Esophagus squamous epithelium (tissue), 5 donors: ENCODE measurements around the gene DHX57. TPM values are rescaled to one million over a fixed set of nuclear protein-coding genes. Genes with fewer than 3 reads are reported as not detected.
A peak's percentile ranks its signal among the peaks of the same experiment; 100 is the strongest.

ENCODE experiments used
- DNase-seq: peaks from one replicate; lab custom pipeline; 2025; lab: John Stamatoyannopoulos, UW
- H3K27ac ChIP-seq, 4 donors: fragments of 200-600 bp; sonication (generic); one replicate each; pipeline ENCODE4 v1.5.1; 2016 to 2019; ENCODE audit warnings: mild to moderate bottlenecking in 1 of 4
- H3K27me3 ChIP-seq, 4 donors: fragments of 200-600 bp; sonication (generic); 1 replicate in 3 of 4; 2 replicates in 1 of 4; pipeline versions ENCODE4 v1.5.1 to v1.6.0; 2017 to 2021; ENCODE audit warnings: antibody characterized with exemption in 1 of 4
- H3K36me3 ChIP-seq, 3 donors: fragments of 200-600 bp; sonication (generic); one replicate each; pipeline ENCODE4 v1.5.1; 2016 to 2019
- H3K4me1 ChIP-seq, 3 donors: fragments of 200-600 bp; sonication (generic); one replicate each; pipeline ENCODE4 v1.5.1; 2017 to 2019
- H3K4me3 ChIP-seq, 4 donors: fragments of 200-600 bp; sonication (generic); 1 replicate in 3 of 4; 2 replicates in 1 of 4; pipeline ENCODE4 v1.5.1; 2016 to 2019; ENCODE audit warnings: mild to moderate bottlenecking in 2 of 4, moderate library complexity in 1 of 4
- H3K9me3 ChIP-seq, 3 donors: fragments of 200-600 bp; sonication (generic); one replicate each; pipeline ENCODE4 v1.5.1; 2016 to 2019
- POLR2A ChIP-seq, 4 donors: fragments of 450-650 bp; IDR thresholded peaks; one replicate each; pipeline ENCODE4 v1.6.1; 2017; ENCODE audit warnings: antibody characterized with exemption in 4 of 4, mild to moderate bottlenecking in 4 of 4, moderate library complexity in 3 of 4
- WGBS, 2 donors: methylation state at CpG; one replicate each; pipeline ENCODE4 v1.1.5; 2018; 5-methylcytosine and 5-hydroxymethylcytosine counted together
- intact Hi-C: fragments of 100-400 bp; cut with DNase I; formaldehyde crosslinking; loops from one replicate; pipeline ENCODE4 v1.15.0; 2022
- total RNA-seq, 4 donors: library from RNA; depleted of rRNA; stranded (reverse); fragments of >200 nt; gene quantifications; one replicate each; pipeline ENCODE4 v1.1.0, GENCODE V29; 2016
- TF ChIP-seq, protein P1 (sequence below), 6 experiments: fragments of 450-650 bp in 4 of 6; fragments of 200-600 bp in 2 of 6; sonication (generic) in 2 of 6; IDR thresholded peaks; one replicate each; pipeline ENCODE4 v1.5.1; 2016 to 2019; ENCODE audit warnings: antibody characterized with exemption in 6 of 6, mild to moderate bottlenecking in 4 of 6, moderate library complexity in 4 of 6
- donor health status: DM: yes; HTN: yes; CAD: no.

DHX57 gene
- total RNA-seq, 4 donors from 2014 or later = 7.1 to 13.5 (median 10.1) TPM

DNA sequence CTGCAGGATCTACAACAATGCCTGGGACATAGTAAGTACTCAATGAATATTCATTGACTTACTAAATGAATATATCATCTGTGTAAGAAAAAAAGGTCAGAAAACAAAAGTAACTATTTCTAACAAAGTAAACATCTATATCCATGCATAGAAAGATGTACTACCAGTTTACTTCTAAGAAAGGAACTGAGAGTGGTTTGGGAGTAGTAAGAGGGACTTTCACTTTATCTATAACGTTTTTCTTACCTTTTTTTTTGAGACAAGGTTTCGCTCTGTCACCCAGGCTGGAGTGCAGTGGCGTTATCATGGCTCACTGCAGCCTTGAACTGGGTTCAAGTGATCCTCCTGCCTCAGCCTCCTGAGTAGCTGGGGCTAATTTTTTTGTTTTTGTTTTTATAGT is 25.7 kb downstream of the DHX57 start:
- no peak for TF ChIP-seq POLR2A (IDR thresholded peaks at IDR 0.05)
- TF ChIP-seq, protein P1, sequence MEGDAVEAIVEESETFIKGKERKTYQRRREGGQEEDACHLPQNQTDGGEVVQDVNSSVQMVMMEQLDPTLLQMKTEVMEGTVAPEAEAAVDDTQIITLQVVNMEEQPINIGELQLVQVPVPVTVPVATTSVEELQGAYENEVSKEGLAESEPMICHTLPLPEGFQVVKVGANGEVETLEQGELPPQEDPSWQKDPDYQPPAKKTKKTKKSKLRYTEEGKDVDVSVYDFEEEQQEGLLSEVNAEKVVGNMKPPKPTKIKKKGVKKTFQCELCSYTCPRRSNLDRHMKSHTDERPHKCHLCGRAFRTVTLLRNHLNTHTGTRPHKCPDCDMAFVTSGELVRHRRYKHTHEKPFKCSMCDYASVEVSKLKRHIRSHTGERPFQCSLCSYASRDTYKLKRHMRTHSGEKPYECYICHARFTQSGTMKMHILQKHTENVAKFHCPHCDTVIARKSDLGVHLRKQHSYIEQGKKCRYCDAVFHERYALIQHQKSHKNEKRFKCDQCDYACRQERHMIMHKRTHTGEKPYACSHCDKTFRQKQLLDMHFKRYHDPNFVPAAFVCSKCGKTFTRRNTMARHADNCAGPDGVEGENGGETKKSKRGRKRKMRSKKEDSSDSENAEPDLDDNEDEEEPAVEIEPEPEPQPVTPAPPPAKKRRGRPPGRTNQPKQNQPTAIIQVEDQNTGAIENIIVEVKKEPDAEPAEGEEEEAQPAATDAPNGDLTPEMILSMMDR (IDR thresholded peaks at IDR 0.05) = no peak
- Histone ChIP-seq H3K9me3 (no peaks in the 10 kb centered on the region), H3K4me3 (no peak overlapping the region), H3K27ac (no peak overlapping the region), H3K36me3 (peaks cover 0 to 84% (median 6%) of the 10 kb centered on the region in 3 donors), H3K4me1 (no peaks in the 10 kb centered on the region), H3K27me3 (no peaks in the 10 kb centered on the region)
- DNase-seq = no peak
- 60 to 78% methylated on average over 3 of the region's 3 CpGs for WGBS, 2 donors
- intact Hi-C loops = no loop called here

DNA sequence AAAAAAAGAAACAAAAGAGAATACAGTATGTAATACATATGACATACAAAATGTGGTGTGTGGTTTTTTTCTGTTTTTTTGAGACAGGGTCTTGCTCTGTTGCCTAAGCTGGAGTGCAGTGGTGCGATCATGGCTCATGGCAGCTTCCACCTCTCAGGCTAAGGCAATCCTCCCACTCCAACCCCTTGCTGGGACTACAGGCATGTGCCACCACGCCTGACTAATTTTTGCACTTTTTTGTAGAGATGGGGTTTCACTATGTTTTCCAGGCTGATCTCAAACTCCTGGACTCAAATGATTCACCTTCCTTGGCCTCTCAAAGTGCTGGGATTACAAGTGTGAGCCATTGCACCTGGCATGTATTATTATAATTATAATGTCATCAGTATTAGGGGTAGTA is 38.9 kb downstream of the DHX57 start:
- Histone ChIP-seq H3K4me1 (peaks cover 0 to 5% (median 0%) of the 10 kb centered on the region in 3 donors), H3K27me3 (no peaks in the 10 kb centered on the region), H3K27ac (no peak overlapping the region), H3K4me3 (no peak overlapping the region), H3K36me3 (peaks cover 0 to 90% (median 0%) of the 10 kb centered on the region in 3 donors), H3K9me3 (no peaks in the 10 kb centered on the region)
- no peak for TF ChIP-seq POLR2A (IDR thresholded peaks at IDR 0.05)
- TF ChIP-seq, protein P1 (IDR thresholded peaks at IDR 0.05) = no peak
- 88 to 94% methylated on average over 2 of the region's 2 CpGs for WGBS, 2 donors
- intact Hi-C loops = no loop called here
- no peak for DNase-seq

DNA sequence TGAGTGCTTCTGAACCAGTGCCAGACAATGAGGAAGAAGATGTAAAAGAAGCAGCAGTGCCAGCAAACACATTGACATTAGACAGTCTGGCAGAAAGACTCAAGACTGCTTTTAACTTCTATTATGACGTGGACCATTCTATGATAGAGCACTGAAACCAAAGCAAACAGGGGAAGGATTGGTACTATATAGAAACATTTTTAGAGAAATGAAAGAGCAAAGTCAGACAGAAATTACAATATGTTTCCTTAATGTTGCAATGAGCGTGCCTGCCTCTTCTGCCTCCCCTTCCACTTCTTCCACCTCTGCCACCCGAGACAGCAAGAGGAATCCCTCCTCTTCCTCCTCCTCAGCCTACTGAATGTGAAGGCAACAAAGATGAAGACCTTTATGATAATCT is 39.7 kb downstream of the DHX57 start:
- peaks cover 0 to 88% (median 0%) of the 10 kb centered on the region in 3 donors for H3K36me3 ChIP-seq
- no peak for DNase-seq
- TF ChIP-seq POLR2A (IDR thresholded peaks at IDR 0.05) = no peak
- TF ChIP-seq, protein P1 (IDR thresholded peaks at IDR 0.05) = no peak
- no peak overlapping the region for H3K27ac ChIP-seq
- peaks cover 0 to 5% (median 0%) of the 10 kb centered on the region in 3 donors for H3K4me1 ChIP-seq
- H3K27me3 ChIP-seq = no peaks in the 10 kb centered on the region
- 78 to 82% methylated on average over 3 of the region's 3 CpGs for WGBS, 2 donors
- no peak overlapping the region for H3K4me3 ChIP-seq
- H3K9me3 ChIP-seq = no peaks in the 10 kb centered on the region
- intact Hi-C loops = no loop called here

DNA sequence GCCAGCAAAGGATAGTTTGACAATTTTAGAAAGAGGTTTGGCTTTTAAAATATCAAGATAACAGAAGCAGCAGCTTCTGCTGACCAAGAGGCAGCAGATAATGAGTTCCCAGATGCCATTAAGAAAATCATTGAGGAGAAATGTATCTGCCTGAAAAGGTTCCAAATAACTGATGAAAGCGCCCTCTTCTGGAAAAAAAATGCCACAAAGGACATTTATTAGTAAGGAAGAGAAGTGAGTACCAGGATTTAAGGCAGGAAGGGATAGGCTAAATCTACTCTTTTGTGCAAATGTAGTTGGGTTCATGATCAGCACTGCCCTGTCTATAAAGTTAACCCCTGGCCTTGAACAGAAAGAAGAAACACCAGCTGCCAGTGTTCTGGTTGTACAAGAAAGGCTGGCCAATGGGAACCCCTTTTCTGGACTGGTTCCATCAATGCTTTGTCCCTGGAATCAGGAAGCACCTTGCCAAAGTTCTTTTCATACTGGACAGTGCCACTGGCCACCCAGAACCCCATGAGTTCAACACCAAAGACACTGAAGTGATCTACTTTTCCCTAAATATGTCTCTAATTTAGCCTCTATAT is 40.6 kb downstream of the DHX57 start:
- Histone ChIP-seq H3K27ac (no peak overlapping the region), H3K4me1 (peaks cover 0 to 5% (median 0%) of the 10 kb centered on the region in 3 donors), H3K9me3 (no peaks in the 10 kb centered on the region), H3K4me3 (no peak overlapping the region), H3K36me3 (peaks cover 0 to 87% (median 0%) of the 10 kb centered on the region in 3 donors), H3K27me3 (no peaks in the 10 kb centered on the region)
- WGBS, 2 donors = 27 to 36% methylated on average over 1 of the region's 1 CpG
- intact Hi-C loops = no loop called here
- no peak for TF ChIP-seq POLR2A (IDR thresholded peaks at IDR 0.05)
- TF ChIP-seq, protein P1 (IDR thresholded peaks at IDR 0.05) = peak in 4 of 6 experiments; percentile 15 to 47 (median 18)
- DNase-seq = no peak

DNA sequence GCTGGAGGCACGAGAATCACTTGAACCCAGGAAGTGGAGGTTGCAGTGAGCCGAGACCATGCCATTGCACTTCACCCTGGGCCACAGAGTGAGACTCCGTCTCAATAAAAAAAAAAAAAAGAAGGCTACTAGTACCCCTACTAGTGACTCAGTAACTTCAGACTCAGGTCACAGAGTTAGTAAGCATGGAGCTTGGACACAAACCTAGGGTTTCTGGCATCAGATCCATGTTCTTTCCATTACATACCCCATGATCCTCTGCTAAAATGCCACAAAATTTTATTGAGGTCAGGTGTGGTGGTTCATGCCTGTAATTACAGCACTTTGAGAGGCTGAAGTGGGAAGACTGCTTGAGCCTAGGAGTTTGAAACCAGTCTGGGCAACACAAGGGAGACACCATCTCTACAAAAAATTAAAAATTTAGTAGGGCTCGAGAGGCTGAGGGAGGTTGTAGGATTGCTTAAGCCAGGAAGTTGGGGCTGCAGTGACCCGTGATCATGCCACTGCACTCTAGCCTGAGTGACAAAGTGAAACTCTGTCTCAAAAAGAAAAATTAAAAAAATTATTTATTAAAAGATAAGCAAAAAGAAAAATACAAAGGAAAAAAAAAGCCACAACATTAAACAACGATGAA is 45.1 kb downstream of the DHX57 start:
- Histone ChIP-seq H3K9me3 (no peaks in the 10 kb centered on the region), H3K4me1 (no peaks in the 10 kb centered on the region), H3K36me3 (peaks cover 0 to 79% (median 0%) of the 10 kb centered on the region in 3 donors), H3K4me3 (no peak overlapping the region), H3K27me3 (no peaks in the 10 kb centered on the region), H3K27ac (no peak overlapping the region)
- intact Hi-C loops = no loop called here
- no peak for DNase-seq
- TF ChIP-seq, protein P1 (IDR thresholded peaks at IDR 0.05) = no peak
- TF ChIP-seq POLR2A (IDR thresholded peaks at IDR 0.05) = no peak
- WGBS, 2 donors = 82 to 86% methylated on average over 6 of the region's 6 CpGs
